MCF 10A (cell line): ENCODE results near the gene COL16A1. TPM values are rescaled to one million over a fixed set of nuclear protein-coding genes. Genes with fewer than 3 reads are reported as not detected.

ENCODE experiments used
- BruUV-seq: library from RNA; stranded (reverse); fragments of 400-500 nt; replicated peaks from 2 replicates; lab custom pipeline; 2021; lab: Mats Ljungman, UMichigan
- CTCF ChIA-PET: fragments of 300-600 bp; sonication (Branson Sonifier 250); formaldehyde crosslinking; extraction: SDS; loops from one replicate; lab custom pipeline; 2021; ENCODE audit warnings: antibody characterized with exemption, inconsistent platforms; lab: Yijun Ruan, JAX
- POLR2A ChIA-PET: fragments of 300-600, 350-650 bp; sonication (Branson Sonifier 250); formaldehyde crosslinking; extraction: SDS; loops from one replicate; lab custom pipeline; 2020; ENCODE audit warnings: antibody characterized with exemption, inconsistent platforms; lab: Yijun Ruan, JAX
- DNase-seq: peaks from one replicate; pipeline ENCODE4 v3.0.0-alpha.2; 2018; ENCODE audit not compliant: unreplicated experiment
- H3K27ac Mint-ChIP-seq: one replicate; pipeline ENCODE4 v1.8.0; 2022; ENCODE audit warnings: mild to moderate bottlenecking, low read depth, mixed read lengths; ENCODE audit not compliant: unreplicated experiment
- H3K27me3 Mint-ChIP-seq: one replicate; pipeline ENCODE4 v1.8.0; 2022; ENCODE audit warnings: mixed read lengths; ENCODE audit not compliant: insufficient read depth, unreplicated experiment
- H3K36me3 Mint-ChIP-seq: one replicate; pipeline ENCODE4 v1.8.0; 2022; ENCODE audit warnings: mild to moderate bottlenecking, moderate library complexity, mixed read lengths; ENCODE audit not compliant: insufficient read depth, unreplicated experiment
- H3K4me1 Mint-ChIP-seq: one replicate; pipeline ENCODE4 v1.8.0; 2022; ENCODE audit warnings: mixed read lengths; ENCODE audit not compliant: insufficient read depth, unreplicated experiment
- H3K4me3 Mint-ChIP-seq: one replicate; pipeline ENCODE4 v1.8.0; 2022; ENCODE audit warnings: mild to moderate bottlenecking, moderate library complexity, mixed read lengths; ENCODE audit not compliant: unreplicated experiment
- H3K9me3 Mint-ChIP-seq: one replicate; pipeline ENCODE4 v1.8.0; 2022; ENCODE audit warnings: mixed read lengths; ENCODE audit not compliant: unreplicated experiment
- CTCF ChIP-seq: fragments of 200-600 bp; IDR thresholded peaks from one replicate; pipeline ENCODE4 v1.8.0; 2022; ENCODE audit warnings: antibody characterized with exemption, mild to moderate bottlenecking; ENCODE audit not compliant: unreplicated experiment
- intact Hi-C: fragments of 100-400 bp; cut with micrococcal nuclease; formaldehyde crosslinking; loops from 2 replicates; pipeline ENCODE4 v1.14.1; 2022
- total RNA-seq: library from RNA; stranded (reverse); gene quantifications from 2 replicates; pipeline ENCODE4 v1.2.3, GENCODE V29; 2022

Gene COL16A1
- total RNA-seq, 1 experiment from 2014 or later: 42.1 TPM

GRCh38 chr1:31647106-31647505, 56.7 kb downstream of the COL16A1 start:
- intact Hi-C loops: no loop called here
- DNase-seq: no peak
- Mint-ChIP-seq H3K4me1 (no peaks in the 10 kb centered on the region), H3K4me3 (peak overlapping the region; percentile 4), H3K27ac (no peak overlapping the region), H3K27me3 (no peaks in the 10 kb centered on the region), H3K36me3 (peaks cover 8% of the 10 kb centered on the region), H3K9me3 (no peaks in the 10 kb centered on the region)
- CTCF ChIA-PET: interaction anchor here (1.0 to 1.5 kb wide), 3 partner anchors 18 to 317 kb away, joined by 3 to 5 read pairs (median 3); no protein-coding TSS in a partner anchor
- BruUV-seq: no TSS peak
- no peak for TF ChIP-seq CTCF
- POLR2A ChIA-PET: interaction anchor here (0.7 to 2.7 kb wide), 3 partner anchors 9 to 660 kb away, joined by 3 to 9 read pairs (median 3); no protein-coding TSS in a partner anchor

DNA sequence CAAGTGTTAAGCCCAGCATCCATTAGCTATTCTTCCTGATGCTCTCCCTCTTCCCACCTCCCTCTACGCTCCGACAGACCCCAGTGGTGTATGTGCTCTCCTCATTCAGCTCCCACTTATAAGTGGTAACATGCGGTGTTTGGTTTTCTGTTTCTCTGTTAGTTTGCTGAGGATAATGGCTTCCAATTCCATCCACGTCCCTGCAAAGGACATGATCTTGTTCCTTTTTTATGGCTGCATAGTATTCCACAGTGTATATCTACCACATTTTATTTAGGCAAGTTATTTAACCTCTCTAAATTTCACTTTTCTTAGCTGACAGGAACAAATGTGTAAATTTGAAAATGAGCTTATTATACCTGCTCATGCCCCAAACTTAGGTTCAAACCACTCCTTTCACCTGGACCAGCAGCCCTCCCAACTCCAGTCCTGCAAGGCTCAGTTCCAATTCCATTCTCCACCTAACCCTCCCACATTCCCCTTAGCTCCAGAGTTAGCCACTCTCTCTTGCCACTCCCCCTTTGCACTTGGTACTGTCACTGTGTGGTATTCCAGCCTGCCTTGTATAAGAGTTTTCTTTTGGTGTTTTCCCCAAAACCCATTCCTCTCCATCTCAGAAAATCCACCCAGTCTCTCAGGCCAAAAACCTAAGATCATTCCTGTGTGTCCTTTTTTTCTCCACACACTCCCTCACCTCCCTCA, 57.4 kb downstream of the COL16A1 start:
- Mint-ChIP-seq H3K4me1 (no peaks in the 10 kb centered on the region), H3K4me3 (peak overlapping the region; percentile 89), H3K9me3 (no peaks in the 10 kb centered on the region), H3K36me3 (peaks cover 8% of the 10 kb centered on the region), H3K27ac (peak overlapping the region; percentile 25), H3K27me3 (no peaks in the 10 kb centered on the region)
- ChIA-PET CTCF (interaction anchor here (1.0 to 1.5 kb wide), 3 partner anchors 19 to 317 kb away, joined by 3 to 5 read pairs (median 3); no protein-coding TSS in a partner anchor), POLR2A (interaction anchor here (0.7 to 12.3 kb wide), 4 partner anchors 8 to 660 kb away, joined by 3 to 207 read pairs (median 6); no protein-coding TSS in a partner anchor)
- no peak for TF ChIP-seq CTCF
- DNase-seq: no peak
- intact Hi-C loops: no loop called here
- BruUV-seq: no TSS peak

DNA sequence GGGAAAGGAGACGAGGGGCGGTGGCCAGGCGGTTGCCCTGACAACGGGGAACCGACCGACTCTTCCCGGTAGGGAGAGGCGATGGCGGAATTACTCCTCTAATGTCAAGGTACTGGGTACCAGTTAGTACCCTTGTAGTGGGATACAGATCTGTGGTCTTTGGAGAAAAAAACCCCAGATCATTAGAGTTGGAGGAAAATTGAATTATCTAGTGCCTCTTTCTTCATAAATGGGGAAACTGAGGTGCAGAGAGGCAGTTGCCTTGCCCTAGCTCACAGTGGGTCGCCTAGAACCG, 58.6 kb downstream of the COL16A1 start:
- no peak for DNase-seq
- POLR2A ChIA-PET: interaction anchor here (0.6 to 12.3 kb wide), 28 partner anchors 9 to 709 kb away, joined by 3 to 207 read pairs (median 4); no protein-coding TSS in a partner anchor
- intact Hi-C loops: no loop called here
- peak overlapping the region; percentile 100 for H3K27ac Mint-ChIP-seq
- TSS peak; percentile 69 for BruUV-seq
- peak overlapping the region; percentile 89 for H3K4me3 Mint-ChIP-seq
- CTCF ChIA-PET: interaction anchor here (0.6 to 1.2 kb wide), 4 partner anchors 20 to 72 kb away, joined by 3 to 5 read pairs (median 4); no protein-coding TSS in a partner anchor
- no peaks in the 10 kb centered on the region for H3K9me3 Mint-ChIP-seq
- no peaks in the 10 kb centered on the region for H3K4me1 Mint-ChIP-seq
- H3K27me3 Mint-ChIP-seq: no peaks in the 10 kb centered on the region
- TF ChIP-seq CTCF: no peak
- H3K36me3 Mint-ChIP-seq: peaks cover 8% of the 10 kb centered on the region

DNA sequence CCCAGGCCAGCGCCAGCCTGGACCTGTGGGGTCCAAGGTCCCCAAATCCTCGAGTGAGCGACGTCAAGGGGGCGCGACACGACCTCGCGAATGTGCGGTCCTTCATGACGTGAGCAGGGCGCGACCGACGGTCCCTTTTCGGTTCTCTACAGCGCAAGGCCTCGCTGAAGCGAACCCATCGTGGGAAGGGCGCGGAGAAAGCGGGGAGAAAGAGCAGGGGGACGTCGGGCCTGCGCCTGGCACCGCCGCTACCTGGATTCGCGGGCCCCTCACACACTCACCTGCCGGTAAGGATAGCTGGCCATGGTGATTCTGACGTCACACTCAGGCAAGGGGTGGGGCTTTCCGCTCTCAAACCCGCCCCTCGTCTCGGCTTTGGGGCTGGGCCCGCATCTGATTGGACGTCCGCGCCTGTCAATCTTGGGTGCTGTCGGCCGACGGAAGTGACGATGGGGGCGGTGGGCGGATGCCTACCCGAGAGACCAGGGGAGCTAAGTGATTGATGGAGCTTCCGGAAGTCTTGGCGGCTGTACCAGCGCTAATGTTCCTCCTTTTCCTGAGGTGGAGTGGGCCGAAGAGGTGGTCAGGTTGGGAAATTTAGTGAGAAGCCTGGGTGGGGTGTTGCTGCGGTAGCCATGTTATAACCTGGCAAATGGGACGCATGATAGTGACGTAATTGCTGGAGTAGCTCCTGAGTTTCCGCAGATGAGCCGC, 59.1 kb downstream of the COL16A1 start, which contains the start of gene PEF1:
PEF1 (minus strand) TSS at position 317 of the 714 bp plus-strand sequence; CDS start at position 305, 12 bp downstream.
- TF ChIP-seq CTCF: no peak
- BruUV-seq: no TSS peak
- Mint-ChIP-seq H3K36me3 (peaks cover 8% of the 10 kb centered on the region), H3K4me1 (no peaks in the 10 kb centered on the region), H3K27me3 (no peaks in the 10 kb centered on the region), H3K27ac (peak within 1 kb of the TSS; percentile 100), H3K9me3 (no peaks in the 10 kb centered on the region), H3K4me3 (peak within 1 kb of the TSS; percentile 89)
- POLR2A ChIA-PET: interaction anchor here (0.6 to 12.3 kb wide), 32 partner anchors 9 to 710 kb away, joined by 3 to 207 read pairs (median 4); no protein-coding TSS in a partner anchor
- CTCF ChIA-PET: interaction anchor here (0.6 to 1.2 kb wide), 5 partner anchors 18 to 73 kb away, joined by 3 to 5 read pairs (median 3); no protein-coding TSS in a partner anchor
- intact Hi-C loops: no loop called here
- DNase-seq: peak; percentile 98
